Vagina (tissue), 2 donors: Measurements from ENCODE around the gene PGM1. TPM values are rescaled to one million over a fixed set of nuclear protein-coding genes. Genes with fewer than 3 reads are reported as not detected.

Source experiments
- DNase-seq, 2 donors: peaks; one replicate each; pipeline ENCODE4 v3.0.0-alpha.2; 2017; ENCODE audit errors: extremely low spot score in 2 of 2
- H3K27ac ChIP-seq: fragments of 200-600 bp; sonication (generic); one replicate; pipeline ENCODE4 v1.5.1; 2019
- H3K27me3 ChIP-seq: fragments of 200-600 bp; sonication (generic); one replicate; pipeline ENCODE4 v1.5.1; 2019
- H3K36me3 ChIP-seq, 2 donors: fragments of 200-600 bp; sonication (generic); one replicate each; pipeline ENCODE4 v1.5.1; 2017 to 2019
- H3K4me1 ChIP-seq: fragments of 200-600 bp; sonication (generic); one replicate; pipeline ENCODE4 v1.5.1; 2019
- H3K4me3 ChIP-seq, 2 donors: fragments of 200-600 bp; sonication (generic); 1 replicate in 1 of 2; 2 replicates in 1 of 2; pipeline ENCODE4 v1.5.1; 2016 to 2019
- H3K9me3 ChIP-seq: fragments of 200-600 bp; sonication (generic); one replicate; pipeline ENCODE4 v1.5.1; 2019
- POLR2A ChIP-seq, 2 donors: fragments of 450-650 bp; IDR thresholded peaks; one replicate each; pipeline ENCODE4 v1.6.1; 2017; ENCODE audit warnings: antibody characterized with exemption in 2 of 2, mild to moderate bottlenecking in 2 of 2, moderate library complexity in 2 of 2
- POLR2AphosphoS5 ChIP-seq, 2 donors: sonication (generic); formaldehyde crosslinking; IDR thresholded peaks; one replicate each; pipeline ENCODE4 v1.9.0; 2017; ENCODE audit warnings: antibody characterized with exemption in 2 of 2, mild to moderate bottlenecking in 2 of 2, low read depth in 1 of 2; ENCODE audit not compliant: insufficient read depth in 1 of 2
- intact Hi-C: fragments of 100-400 bp; cut with DNase I; formaldehyde crosslinking; loops from one replicate; pipeline ENCODE4 v1.15.1; 2023
- total RNA-seq: library from RNA; depleted of rRNA; stranded (reverse); fragments of >200 nt; gene quantifications from one replicate; pipeline ENCODE4 v1.2.3, GENCODE V29; 2016
- TF ChIP-seq, protein P1 (sequence below), 3 experiments: fragments of 450-650 bp in 2 of 3; fragments of 200-600 bp in 1 of 3; sonication (generic) in 1 of 3; IDR thresholded peaks; one replicate each; pipeline ENCODE4 v1.5.1; 2017 to 2019; ENCODE audit warnings: antibody characterized with exemption in 3 of 3, mild to moderate bottlenecking in 2 of 3, moderate library complexity in 2 of 3

Gene PGM1
- total RNA-seq, 1 donor from 2014 or later, result 46.4 TPM

DNA sequence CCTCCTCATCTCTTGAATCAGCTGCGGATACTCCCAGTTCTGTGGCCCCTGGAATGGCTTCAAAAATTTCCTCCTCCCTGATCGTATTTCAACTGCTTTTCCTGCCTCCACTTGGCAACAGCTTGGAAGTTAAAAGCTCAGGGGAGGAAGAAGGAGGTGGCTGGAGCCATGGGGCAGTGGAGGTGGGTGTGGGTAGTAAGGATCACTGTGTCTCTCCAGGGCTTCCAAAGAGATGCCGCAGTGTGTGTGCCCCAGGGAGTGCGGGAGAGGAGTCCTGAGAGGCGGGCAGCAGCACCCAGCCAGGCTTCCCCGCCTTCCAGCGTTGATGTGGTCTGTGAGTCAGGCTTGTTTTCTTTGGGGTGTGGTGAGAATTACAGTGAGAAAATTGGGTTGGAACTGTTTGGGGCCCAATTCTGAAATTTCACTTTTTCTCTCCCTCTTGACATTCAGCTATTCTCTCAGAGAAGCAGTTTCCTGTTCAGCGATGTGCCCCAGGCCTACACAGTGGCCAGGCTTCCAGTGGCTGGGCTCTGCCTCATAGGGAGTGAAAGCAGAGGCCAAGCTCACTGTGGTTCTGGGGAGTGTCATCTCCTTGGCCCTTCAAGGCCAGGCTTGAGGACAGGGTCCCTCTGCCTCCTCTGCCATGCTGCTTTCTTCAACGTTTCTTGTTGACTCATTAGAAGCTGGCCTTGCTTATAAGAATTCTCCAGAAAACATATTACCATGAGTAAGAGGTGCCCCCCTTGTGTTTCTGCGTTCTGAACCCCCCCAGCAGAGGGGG, 69.0 kb downstream of the PGM1 start:
- no peaks in the 10 kb centered on the region for H3K27me3 ChIP-seq
- H3K4me1 ChIP-seq, result peaks cover 20% of the 10 kb centered on the region
- H3K27ac ChIP-seq, result peak overlapping the region; percentile 69
- DNase-seq, result no peak
- H3K36me3 ChIP-seq, result peaks cover 0 to 4% of the 10 kb centered on the region in 2 donors
- TF ChIP-seq, protein P1, sequence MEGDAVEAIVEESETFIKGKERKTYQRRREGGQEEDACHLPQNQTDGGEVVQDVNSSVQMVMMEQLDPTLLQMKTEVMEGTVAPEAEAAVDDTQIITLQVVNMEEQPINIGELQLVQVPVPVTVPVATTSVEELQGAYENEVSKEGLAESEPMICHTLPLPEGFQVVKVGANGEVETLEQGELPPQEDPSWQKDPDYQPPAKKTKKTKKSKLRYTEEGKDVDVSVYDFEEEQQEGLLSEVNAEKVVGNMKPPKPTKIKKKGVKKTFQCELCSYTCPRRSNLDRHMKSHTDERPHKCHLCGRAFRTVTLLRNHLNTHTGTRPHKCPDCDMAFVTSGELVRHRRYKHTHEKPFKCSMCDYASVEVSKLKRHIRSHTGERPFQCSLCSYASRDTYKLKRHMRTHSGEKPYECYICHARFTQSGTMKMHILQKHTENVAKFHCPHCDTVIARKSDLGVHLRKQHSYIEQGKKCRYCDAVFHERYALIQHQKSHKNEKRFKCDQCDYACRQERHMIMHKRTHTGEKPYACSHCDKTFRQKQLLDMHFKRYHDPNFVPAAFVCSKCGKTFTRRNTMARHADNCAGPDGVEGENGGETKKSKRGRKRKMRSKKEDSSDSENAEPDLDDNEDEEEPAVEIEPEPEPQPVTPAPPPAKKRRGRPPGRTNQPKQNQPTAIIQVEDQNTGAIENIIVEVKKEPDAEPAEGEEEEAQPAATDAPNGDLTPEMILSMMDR (IDR thresholded peaks at IDR 0.05), result no peak
- TF ChIP-seq POLR2A (IDR thresholded peaks at IDR 0.05), result no peak
- no peak for TF ChIP-seq POLR2AphosphoS5 (IDR thresholded peaks at IDR 0.05; ENCODE audit: insufficient read depth in 1 of 2, low read depth in 1 of 2)
- H3K4me3 ChIP-seq, result no peak overlapping the region
- intact Hi-C loops, result no loop called here
- H3K9me3 ChIP-seq, result no peaks in the 10 kb centered on the region

DNA sequence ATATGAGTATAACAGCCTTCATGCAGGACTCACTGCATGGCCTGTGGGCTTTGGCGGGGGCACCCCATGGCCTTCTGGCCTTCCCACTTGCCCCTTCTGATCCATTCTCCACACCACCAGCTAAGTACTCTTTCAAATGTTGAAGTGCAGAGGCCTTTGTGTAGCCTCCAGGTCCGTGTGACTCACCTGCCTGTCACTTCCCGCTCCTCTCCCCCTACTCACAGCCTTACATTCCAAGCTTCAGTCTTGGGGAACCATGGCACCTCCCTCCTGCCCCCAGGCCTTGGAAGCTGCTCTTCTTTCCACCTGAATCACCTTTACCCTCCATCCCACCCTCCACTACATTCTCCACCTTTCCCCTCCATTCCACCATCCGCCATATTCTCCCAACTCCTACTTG, 69.6 kb downstream of the PGM1 start:
- no peaks in the 10 kb centered on the region for H3K9me3 ChIP-seq
- intact Hi-C loops, result no loop called here
- peaks cover 20% of the 10 kb centered on the region for H3K4me1 ChIP-seq
- peak overlapping the region; percentile 69 for H3K27ac ChIP-seq
- H3K36me3 ChIP-seq, result peaks cover 0 to 4% of the 10 kb centered on the region in 2 donors
- no peak for DNase-seq
- H3K27me3 ChIP-seq, result no peaks in the 10 kb centered on the region
- no peak overlapping the region for H3K4me3 ChIP-seq
- TF ChIP-seq POLR2AphosphoS5 (IDR thresholded peaks at IDR 0.05; ENCODE audit: insufficient read depth in 1 of 2, low read depth in 1 of 2) (no peak), POLR2A (IDR thresholded peaks at IDR 0.05) (no peak)
- TF ChIP-seq, protein P1 (IDR thresholded peaks at IDR 0.05), result no peak

DNA sequence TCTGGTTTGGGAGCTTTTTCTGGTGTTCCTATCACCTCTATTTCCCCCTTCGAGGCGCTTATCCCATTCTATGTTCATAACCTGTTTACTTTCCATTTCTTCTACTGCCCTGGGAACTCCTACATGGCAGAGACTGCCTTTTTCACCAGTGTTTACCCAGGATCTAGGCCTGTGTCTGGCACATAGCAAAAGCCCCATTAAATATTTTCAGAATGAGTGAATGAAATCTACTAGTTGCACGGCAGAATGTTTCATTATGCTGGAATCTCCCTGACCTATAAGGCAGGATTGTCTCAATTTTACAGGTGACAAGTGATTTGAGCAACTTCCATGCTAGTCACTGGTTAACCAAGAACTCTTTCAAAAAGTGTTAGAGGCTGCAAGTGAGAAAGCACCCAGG, 70.1 kb downstream of the PGM1 start:
- H3K9me3 ChIP-seq, result no peaks in the 10 kb centered on the region
- TF ChIP-seq POLR2AphosphoS5 (IDR thresholded peaks at IDR 0.05; ENCODE audit: insufficient read depth in 1 of 2, low read depth in 1 of 2), result no peak
- no peak for TF ChIP-seq POLR2A (IDR thresholded peaks at IDR 0.05)
- TF ChIP-seq, protein P1 (IDR thresholded peaks at IDR 0.05), result no peak
- no peak overlapping the region for H3K27ac ChIP-seq
- H3K27me3 ChIP-seq, result no peaks in the 10 kb centered on the region
- H3K4me3 ChIP-seq, result no peak overlapping the region
- intact Hi-C loops, result no loop called here
- peaks cover 0 to 4% of the 10 kb centered on the region in 2 donors for H3K36me3 ChIP-seq
- peaks cover 20% of the 10 kb centered on the region for H3K4me1 ChIP-seq
- no peak for DNase-seq

DNA sequence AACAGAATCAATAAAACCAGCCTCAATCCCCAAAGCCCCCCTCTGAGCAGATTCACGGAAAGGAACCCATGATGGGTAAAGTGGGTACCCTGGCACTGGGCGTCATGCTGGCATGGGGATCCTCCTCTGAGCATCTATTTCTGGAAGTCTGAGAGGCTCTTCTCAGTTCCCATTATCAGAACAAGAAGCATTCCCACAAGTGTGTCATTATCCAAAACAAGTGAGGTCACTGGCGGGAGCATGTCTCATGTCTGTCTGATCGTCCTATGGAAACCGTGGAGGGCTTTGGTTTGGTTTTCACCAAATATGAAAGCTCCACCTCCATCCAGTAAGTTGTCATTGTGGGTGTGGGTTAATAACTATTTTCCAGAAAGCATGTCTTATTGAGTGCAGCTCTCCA, 70.7 kb downstream of the PGM1 start:
- H3K27me3 ChIP-seq, result no peaks in the 10 kb centered on the region
- TF ChIP-seq POLR2AphosphoS5 (IDR thresholded peaks at IDR 0.05; ENCODE audit: insufficient read depth in 1 of 2, low read depth in 1 of 2), result no peak
- TF ChIP-seq, protein P1 (IDR thresholded peaks at IDR 0.05), result no peak
- TF ChIP-seq POLR2A (IDR thresholded peaks at IDR 0.05), result no peak
- H3K9me3 ChIP-seq, result no peaks in the 10 kb centered on the region
- peaks cover 20% of the 10 kb centered on the region for H3K4me1 ChIP-seq
- no peak overlapping the region for H3K27ac ChIP-seq
- intact Hi-C loops, result no loop called here
- peaks cover 0 to 4% of the 10 kb centered on the region in 2 donors for H3K36me3 ChIP-seq
- DNase-seq, result no peak
- no peak overlapping the region for H3K4me3 ChIP-seq

DNA sequence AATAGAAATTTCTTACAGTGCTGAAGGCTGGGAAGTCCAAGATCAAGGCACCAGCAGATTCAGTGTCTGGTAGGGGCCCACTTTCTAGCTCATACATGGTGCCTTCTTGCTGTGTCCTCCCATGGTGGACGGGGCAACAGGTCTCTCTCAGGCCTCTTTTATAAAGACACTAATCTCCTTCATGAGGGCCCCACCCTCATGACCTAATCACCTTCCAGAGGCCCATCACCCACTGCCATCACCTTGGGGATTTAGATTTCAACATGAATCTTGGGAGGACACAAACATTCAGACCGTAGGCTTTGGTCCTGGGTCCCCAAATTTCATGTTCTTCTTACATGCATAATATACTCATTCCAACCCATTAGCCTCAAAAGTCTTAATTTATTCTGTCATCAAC, 71.5 kb downstream of the PGM1 start:
- intact Hi-C loops, result no loop called here
- Histone ChIP-seq H3K36me3 (peaks cover 0 to 2% of the 10 kb centered on the region in 2 donors), H3K27me3 (no peaks in the 10 kb centered on the region), H3K4me1 (peaks cover 20% of the 10 kb centered on the region), H3K4me3 (no peak overlapping the region), H3K27ac (no peak overlapping the region), H3K9me3 (no peaks in the 10 kb centered on the region)
- DNase-seq, result no peak
- no peak for TF ChIP-seq POLR2A (IDR thresholded peaks at IDR 0.05)
- TF ChIP-seq, protein P1 (IDR thresholded peaks at IDR 0.05), result no peak
